Stimulated activated CD8-positive, alpha-beta memory T cell treated with anti-CD3 and anti-CD28 coated beads, Interleukin-15, amount 100 ng/mL, for 24 hours (primary cell): Measurements from ENCODE around the gene HHAT.

ENCODE experiments used
- DNase-seq: peaks from one replicate; pipeline ENCODE4 v3.0.0-alpha.2; 2020; ENCODE audit warnings: low read depth

The HHAT gene

GRCh38 chr1:210328746-210329503, at the start of gene HHAT:
TSS of gene HHAT (plus strand) at chr1:210328902. CDS start at chr1:210348976, 20,074 bp downstream.
- DNase-seq = peak; percentile 43

DNA sequence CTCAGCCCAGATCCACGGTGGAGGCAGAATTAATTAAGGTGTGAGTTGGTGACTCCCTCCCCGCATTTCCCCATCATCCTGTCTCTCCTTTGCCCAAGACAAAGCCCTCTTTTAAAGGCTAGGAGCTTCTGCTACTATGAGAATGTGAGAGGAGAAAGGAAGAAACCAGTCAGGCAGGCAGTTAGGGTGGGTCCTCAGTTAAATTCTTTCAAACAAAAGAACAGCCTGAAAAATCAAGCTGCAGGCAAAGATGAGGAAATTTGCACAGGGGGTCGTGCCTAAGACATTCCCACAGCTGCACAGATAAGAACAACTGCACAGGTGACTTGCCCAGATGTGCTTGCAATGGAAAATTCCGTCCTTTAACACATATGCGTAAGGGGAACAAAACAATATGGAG, 48.5 kb upstream of the HHAT start:
- DNase-seq = no peak

GRCh38 chr1:210288116-210288515, 40.6 kb upstream of the HHAT start:
- no peak for DNase-seq

DNA sequence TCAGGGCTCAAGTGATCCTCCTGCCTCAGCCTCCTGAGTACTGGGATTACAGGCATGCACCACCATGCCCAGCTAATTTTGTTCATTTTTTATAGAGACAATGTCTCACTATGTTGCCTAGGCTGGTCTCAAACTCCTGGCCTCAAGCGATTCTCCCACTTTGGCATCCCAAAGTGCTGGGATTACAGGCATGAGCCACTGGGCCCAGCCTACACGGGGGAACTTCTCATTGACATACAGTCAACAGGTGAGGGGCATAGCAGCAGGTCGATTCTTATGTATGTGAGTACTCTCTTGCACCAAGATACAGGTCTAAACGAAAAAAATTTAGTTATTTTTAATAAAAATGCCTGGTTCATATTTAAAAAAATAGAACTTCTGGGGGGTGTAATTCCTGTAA, 39.5 kb upstream of the HHAT start:
- no peak for DNase-seq

DNA sequence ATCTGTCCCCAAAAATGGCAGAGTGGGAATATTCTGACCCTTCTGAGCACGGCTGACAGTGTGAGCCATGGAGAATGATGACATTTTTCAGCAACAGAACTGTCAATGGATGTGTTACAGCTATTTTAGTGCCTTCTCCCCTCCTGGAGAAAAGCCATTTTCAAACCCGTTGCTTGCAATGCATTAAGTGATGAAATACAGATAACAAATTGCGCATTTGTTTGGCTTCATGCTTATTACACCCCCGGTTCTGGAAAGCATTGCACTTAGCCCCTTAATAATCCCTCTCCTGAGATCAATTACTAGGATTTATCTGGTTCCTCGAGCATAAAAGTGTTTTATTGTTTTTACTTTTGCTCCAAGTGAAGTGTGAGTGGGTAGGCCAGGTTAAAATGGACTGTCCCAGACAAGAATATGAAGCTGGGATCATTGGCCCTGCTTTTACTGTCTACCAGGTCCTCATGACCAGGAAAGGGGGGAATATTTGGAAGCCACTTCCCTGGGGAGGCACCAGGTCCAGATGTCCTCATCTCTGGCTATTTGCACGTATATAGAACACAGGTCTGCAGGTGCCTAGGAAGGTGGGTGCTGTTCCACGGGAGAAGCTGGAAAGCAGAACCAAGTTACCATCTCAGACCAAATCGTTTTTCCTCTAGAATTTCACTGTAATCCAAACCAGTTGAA, 37.5 kb upstream of the HHAT start:
- no peak for DNase-seq

- DNase-seq = no peak
Observed at GRCh38 chr1:210291786-210292230, 36.9 kb upstream of the HHAT start.

DNA sequence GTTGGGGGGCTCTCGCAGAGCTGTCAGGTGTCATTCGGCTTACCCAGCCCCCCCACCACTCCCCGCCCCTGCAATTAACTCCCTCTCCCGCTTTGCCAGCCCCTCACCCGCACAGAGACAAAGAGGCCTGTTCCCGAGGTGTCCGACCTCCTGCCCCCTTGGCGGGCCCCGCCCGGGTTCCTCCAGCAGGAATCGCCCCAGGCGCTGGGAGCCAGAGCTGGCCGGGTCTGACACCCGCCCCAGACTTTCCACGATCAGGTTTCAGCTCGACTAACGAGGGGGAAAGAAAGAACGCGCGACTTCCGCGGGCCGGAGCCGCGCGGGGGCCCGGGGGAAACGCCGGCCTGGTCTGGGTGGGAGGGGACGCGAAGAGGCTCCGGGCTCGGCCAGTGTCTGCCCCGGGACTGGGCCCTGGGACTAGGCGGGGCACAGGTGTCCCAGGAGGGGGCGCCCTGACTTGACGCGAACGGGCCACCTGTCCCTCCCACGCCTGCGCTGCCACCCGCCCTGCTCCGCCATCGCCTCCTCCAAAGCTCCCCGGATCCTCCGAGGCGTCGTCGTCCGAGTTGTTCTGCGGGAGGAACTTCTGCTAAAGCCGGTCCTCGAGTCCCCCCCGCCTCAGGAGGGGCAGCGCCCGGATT, 36.4 kb upstream of the HHAT start:
- peak; percentile 5 for DNase-seq

- DNase-seq = no peak
Observed at GRCh38 chr1:210293171-210293607, 35.5 kb upstream of the HHAT start.

DNA sequence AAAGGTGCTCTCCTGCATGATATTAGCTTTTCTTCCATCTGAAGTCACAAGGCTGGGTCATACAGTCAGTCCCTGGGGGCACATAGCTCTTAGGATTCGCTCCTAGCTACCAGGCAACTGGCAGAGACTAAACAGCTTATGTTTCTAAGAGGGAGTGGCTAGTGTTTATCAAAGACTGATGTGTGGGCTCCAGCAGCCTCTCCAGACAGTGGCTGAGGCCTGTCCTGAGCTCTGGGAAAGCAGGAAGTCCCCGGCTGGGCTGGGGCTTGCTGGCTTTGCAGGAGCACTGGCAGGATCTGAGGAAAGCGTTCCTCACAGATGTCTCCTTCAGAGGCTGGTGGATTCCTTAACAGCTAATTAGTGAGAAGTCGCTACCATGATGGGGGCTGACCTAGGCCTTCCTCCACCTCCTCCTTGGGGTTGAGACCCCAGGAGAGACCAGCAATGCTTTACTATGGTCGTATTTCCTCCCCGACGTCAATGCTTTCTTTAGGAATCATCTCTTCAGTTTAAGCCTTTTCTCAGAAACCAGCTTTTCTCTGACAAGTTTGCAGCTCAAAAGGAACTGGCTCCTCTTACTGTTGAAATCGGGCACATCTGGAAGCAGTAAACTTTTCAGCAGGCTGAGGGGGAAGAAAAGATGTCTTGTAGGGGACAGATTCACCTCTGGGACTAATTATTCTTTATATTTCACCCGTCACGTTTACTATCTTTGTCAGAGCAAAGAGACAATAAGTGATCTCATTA, 33.5 kb upstream of the HHAT start:
- no peak for DNase-seq

DNA sequence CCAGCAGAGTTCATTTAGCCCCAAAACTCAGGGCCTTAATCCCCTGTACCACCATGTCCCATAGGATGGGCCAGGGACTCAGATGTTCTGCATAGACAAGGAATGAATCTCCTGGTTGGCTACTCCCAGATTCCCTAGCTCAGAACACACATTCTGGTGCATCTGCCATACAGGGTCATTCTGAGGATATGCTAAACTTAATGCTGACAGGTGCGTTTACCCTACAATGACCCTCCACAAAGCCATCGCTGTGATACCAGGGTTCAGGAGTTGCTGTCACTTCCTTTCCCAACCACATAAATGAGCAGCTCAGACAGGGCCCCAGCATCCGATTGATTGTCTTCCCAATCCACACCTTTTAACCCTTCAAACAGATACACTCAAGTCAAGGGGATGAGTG, 32.0 kb upstream of the HHAT start:
- DNase-seq = no peak

DNA sequence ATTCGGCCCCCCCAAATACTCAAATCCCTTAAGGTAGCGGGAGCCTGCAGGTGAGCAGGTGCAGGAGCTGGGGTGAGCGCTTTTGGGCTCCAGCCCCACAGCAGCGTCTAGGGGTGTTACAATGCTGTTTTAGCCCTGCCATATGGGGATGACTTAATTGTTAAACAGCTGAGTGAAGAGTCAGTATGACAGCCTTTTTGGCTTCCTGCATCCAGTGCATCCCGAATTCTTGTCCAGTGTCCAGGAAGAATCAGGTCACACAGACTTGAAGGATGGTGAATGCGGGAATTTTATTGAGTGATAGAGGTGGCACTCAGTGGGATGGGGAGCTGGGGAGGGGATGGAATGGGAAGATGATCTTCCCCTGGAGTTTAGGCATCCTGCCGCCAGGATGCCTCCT, 30.4 kb upstream of the HHAT start:
- DNase-seq = no peak

- no peak for DNase-seq
Observed at GRCh38 chr1:210298936-210299335, 29.8 kb upstream of the HHAT start.

GRCh38 chr1:210299501-210299900, 29.2 kb upstream of the HHAT start:
- no peak for DNase-seq

DNA sequence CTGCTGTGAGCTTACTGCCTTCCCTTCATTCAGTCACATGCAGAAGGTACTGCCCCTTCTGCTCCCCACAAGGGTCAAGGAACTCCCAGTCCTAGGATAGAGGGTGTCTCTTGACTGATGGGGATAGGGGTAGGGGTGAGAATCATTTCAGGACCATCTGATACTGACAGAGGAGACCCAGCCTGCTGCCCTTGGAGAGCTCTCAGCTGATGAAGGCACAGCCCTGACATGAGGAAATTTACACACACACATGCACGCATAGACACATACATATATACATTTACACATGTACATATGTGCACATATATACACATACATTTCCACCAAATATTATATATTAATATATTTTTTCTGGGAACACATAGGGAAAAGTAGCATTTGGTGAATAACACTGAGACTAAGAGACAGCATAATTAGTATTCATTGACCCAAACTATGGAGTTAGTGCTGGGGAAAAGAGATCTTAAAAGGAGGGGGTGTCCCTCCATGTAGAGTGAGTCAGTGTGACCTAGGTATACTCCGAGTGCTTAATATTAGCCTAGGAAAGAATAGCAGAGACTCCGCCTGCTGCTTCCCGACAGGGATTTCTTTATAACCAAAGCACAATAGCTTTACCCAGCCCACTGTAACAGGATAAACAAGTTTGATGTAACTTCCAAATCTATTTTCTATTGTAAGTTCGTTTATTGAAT, 27.6 kb upstream of the HHAT start:
- no peak for DNase-seq

DNA sequence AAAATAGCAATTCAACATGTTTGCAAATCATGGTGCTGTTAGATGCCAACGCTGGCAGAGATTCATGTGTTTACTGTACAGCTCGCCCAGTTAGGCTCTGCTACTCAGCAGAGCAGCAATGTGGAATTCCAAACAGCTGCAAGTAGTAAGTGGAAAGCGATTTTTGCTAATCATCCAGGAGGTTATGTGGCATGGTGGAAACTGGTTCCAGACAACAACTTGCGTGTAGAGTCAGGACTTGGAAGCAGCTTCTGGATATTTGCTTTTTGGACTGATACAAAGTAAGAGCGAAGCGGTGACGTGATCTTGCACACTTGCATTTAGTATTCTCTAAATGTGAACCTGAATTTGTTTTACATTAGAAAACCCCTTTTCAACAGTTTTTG, 27.1 kb upstream of the HHAT start:
- DNase-seq = no peak

GRCh38 chr1:210302501-210302900, 26.2 kb upstream of the HHAT start:
- no peak for DNase-seq

- DNase-seq = no peak
Observed at GRCh38 chr1:210303391-210303790, 25.3 kb upstream of the HHAT start.

DNA sequence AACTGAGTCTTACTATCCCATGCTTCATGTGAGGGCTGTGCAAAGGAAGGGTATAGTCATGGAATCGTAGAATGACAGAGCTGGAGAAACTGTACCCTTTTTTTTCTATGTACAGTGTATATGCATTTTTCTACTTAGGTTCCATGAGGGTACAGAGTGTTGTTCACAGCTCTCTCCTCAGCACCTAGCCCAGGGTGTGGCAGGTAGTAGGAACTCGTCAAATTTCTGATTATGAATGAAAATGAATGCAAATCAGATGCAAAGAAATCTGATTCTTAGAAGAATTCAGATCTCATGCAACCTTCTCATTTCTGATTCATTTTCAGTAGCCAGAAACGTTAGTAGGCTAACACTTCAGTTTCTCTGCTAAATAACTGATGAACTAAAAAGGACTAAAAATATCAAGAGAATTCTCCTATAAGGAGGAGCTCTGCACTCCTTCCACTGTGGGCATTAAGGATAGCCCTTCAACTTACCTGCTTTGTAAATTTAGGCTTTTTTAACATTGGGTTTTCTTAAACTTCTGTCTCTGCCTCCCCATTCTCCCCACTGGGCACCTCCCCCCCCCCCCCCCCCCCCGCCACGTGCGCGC, 18.0 kb upstream of the HHAT start:
- DNase-seq = no peak

GRCh38 chr1:210311726-210312493, 16.8 kb upstream of the HHAT start:
- no peak for DNase-seq

- no peak for DNase-seq
Observed at GRCh38 chr1:210313046-210313595, 15.6 kb upstream of the HHAT start.
